ENCODE data around the gene KIAA0825. TPM values are rescaled to one million over a fixed set of nuclear protein-coding genes. Genes with fewer than 3 reads are reported as not detected.

KIAA0825 gene
- total and polyA plus RNA-seq, 2 donors, result 0.87 to 3.1 TPM

- Histone ChIP-seq H3K27ac (ENCODE audit: low read depth in 1 of 2, low read length in 1 of 2) (no peak overlapping the region), H3K36me3 (ENCODE audit: control insufficient read depth in 2 of 2, insufficient read depth in 2 of 2, low read length in 1 of 2) (no peaks in the 10 kb centered on the region), H3K4me1 (ENCODE audit: control insufficient read depth in 2 of 2, insufficient read depth in 2 of 2, low read length in 2 of 2) (no peaks in the 10 kb centered on the region), H3K9me3 (ENCODE audit: control insufficient read depth in 2 of 2, insufficient read depth in 1 of 2, low read length in 1 of 2) (no peaks in the 10 kb centered on the region), H3K27me3 (ENCODE audit: control insufficient read depth in 2 of 2, insufficient read depth in 1 of 2, low read length in 1 of 2) (no peaks in the 10 kb centered on the region), H3K4me3 (ENCODE audit: low read length in 2 of 2) (no peak overlapping the region)
- WGBS, result 90% methylated on average over 1 of the region's 1 CpG
- DNase-seq (ENCODE audit: low read depth in 6 of 9, low spot score in 9 of 9), result no peak
These were observed 202.6 kb downstream of the KIAA0825 start for GRCh38 chr5:94415798-94416197.

GRCh38 chr5:94409440-94409839 is 209.0 kb downstream of the KIAA0825 start:
- no peak overlapping the region for H3K27ac ChIP-seq (ENCODE audit: low read depth in 1 of 2, low read length in 1 of 2)
- WGBS, result 98% methylated on average over 1 of the region's 1 CpG
- no peaks in the 10 kb centered on the region for H3K27me3 ChIP-seq (ENCODE audit: control insufficient read depth in 2 of 2, insufficient read depth in 1 of 2, low read length in 1 of 2)

GRCh38 chr5:94407023-94407422 is 211.4 kb downstream of the KIAA0825 start:
- Histone ChIP-seq H3K4me3 (ENCODE audit: low read length in 2 of 2) (no peak overlapping the region), H3K4me1 (ENCODE audit: control insufficient read depth in 2 of 2, insufficient read depth in 2 of 2, low read length in 2 of 2) (no peaks in the 10 kb centered on the region), H3K27me3 (ENCODE audit: control insufficient read depth in 2 of 2, insufficient read depth in 1 of 2, low read length in 1 of 2) (no peaks in the 10 kb centered on the region), H3K27ac (ENCODE audit: low read depth in 1 of 2, low read length in 1 of 2) (no peak overlapping the region), H3K36me3 (ENCODE audit: control insufficient read depth in 2 of 2, insufficient read depth in 2 of 2, low read length in 1 of 2) (no peaks in the 10 kb centered on the region), H3K9me3 (ENCODE audit: control insufficient read depth in 2 of 2, insufficient read depth in 1 of 2, low read length in 1 of 2) (no peaks in the 10 kb centered on the region)
- 97% methylated on average over 4 of the region's 4 CpGs for WGBS
- DNase-seq (ENCODE audit: low read depth in 6 of 9, low spot score in 9 of 9), result no peak

More at GRCh38 chr5:94409440-94409839, 209.0 kb downstream of the KIAA0825 start:
- no peaks in the 10 kb centered on the region for H3K4me1 ChIP-seq (ENCODE audit: control insufficient read depth in 2 of 2, insufficient read depth in 2 of 2, low read length in 2 of 2)
- no peaks in the 10 kb centered on the region for H3K9me3 ChIP-seq (ENCODE audit: control insufficient read depth in 2 of 2, insufficient read depth in 1 of 2, low read length in 1 of 2)
- DNase-seq (ENCODE audit: low read depth in 6 of 9, low spot score in 9 of 9), result no peak
- H3K4me3 ChIP-seq (ENCODE audit: low read length in 2 of 2), result no peak overlapping the region
- no peaks in the 10 kb centered on the region for H3K36me3 ChIP-seq (ENCODE audit: control insufficient read depth in 2 of 2, insufficient read depth in 2 of 2, low read length in 1 of 2)

- no peaks in the 10 kb centered on the region for H3K27me3 ChIP-seq (ENCODE audit: control insufficient read depth in 2 of 2, insufficient read depth in 1 of 2, low read length in 1 of 2)
- H3K27ac ChIP-seq (ENCODE audit: low read depth in 1 of 2, low read length in 1 of 2), result no peak overlapping the region
- DNase-seq (ENCODE audit: low read depth in 6 of 9, low spot score in 9 of 9), result no peak
- H3K9me3 ChIP-seq (ENCODE audit: control insufficient read depth in 2 of 2, insufficient read depth in 1 of 2, low read length in 1 of 2), result no peaks in the 10 kb centered on the region
- no peaks in the 10 kb centered on the region for H3K36me3 ChIP-seq (ENCODE audit: control insufficient read depth in 2 of 2, insufficient read depth in 2 of 2, low read length in 1 of 2)
- H3K4me1 ChIP-seq (ENCODE audit: control insufficient read depth in 2 of 2, insufficient read depth in 2 of 2, low read length in 2 of 2), result no peaks in the 10 kb centered on the region
- no peak overlapping the region for H3K4me3 ChIP-seq (ENCODE audit: low read length in 2 of 2)
- WGBS, result 99% methylated on average over 5 of the region's 5 CpGs
These were observed 214.9 kb downstream of the KIAA0825 start for GRCh38 chr5:94403483-94403882.

- no peak for DNase-seq (ENCODE audit: low read depth in 6 of 9, low spot score in 9 of 9)
- H3K27me3 ChIP-seq (ENCODE audit: control insufficient read depth in 2 of 2, insufficient read depth in 1 of 2, low read length in 1 of 2), result no peaks in the 10 kb centered on the region
- H3K4me1 ChIP-seq (ENCODE audit: control insufficient read depth in 2 of 2, insufficient read depth in 2 of 2, low read length in 2 of 2), result no peaks in the 10 kb centered on the region
- H3K4me3 ChIP-seq (ENCODE audit: low read length in 2 of 2), result no peak overlapping the region
- 97% methylated on average over 3 of the region's 3 CpGs for WGBS
- no peaks in the 10 kb centered on the region for H3K9me3 ChIP-seq (ENCODE audit: control insufficient read depth in 2 of 2, insufficient read depth in 1 of 2, low read length in 1 of 2)
- no peak overlapping the region for H3K27ac ChIP-seq (ENCODE audit: low read depth in 1 of 2, low read length in 1 of 2)
- no peaks in the 10 kb centered on the region for H3K36me3 ChIP-seq (ENCODE audit: control insufficient read depth in 2 of 2, insufficient read depth in 2 of 2, low read length in 1 of 2)
These were observed 216.3 kb downstream of the KIAA0825 start for GRCh38 chr5:94402096-94402495.

- no peak for DNase-seq (ENCODE audit: low read depth in 6 of 9, low spot score in 9 of 9)
- no peaks in the 10 kb centered on the region for H3K36me3 ChIP-seq (ENCODE audit: control insufficient read depth in 2 of 2, insufficient read depth in 2 of 2, low read length in 1 of 2)
- no peak overlapping the region for H3K27ac ChIP-seq (ENCODE audit: low read depth in 1 of 2, low read length in 1 of 2)
- no peaks in the 10 kb centered on the region for H3K4me1 ChIP-seq (ENCODE audit: control insufficient read depth in 2 of 2, insufficient read depth in 2 of 2, low read length in 2 of 2)
- H3K4me3 ChIP-seq (ENCODE audit: low read length in 2 of 2), result no peak overlapping the region
- H3K27me3 ChIP-seq (ENCODE audit: control insufficient read depth in 2 of 2, insufficient read depth in 1 of 2, low read length in 1 of 2), result no peaks in the 10 kb centered on the region
- no peaks in the 10 kb centered on the region for H3K9me3 ChIP-seq (ENCODE audit: control insufficient read depth in 2 of 2, insufficient read depth in 1 of 2, low read length in 1 of 2)
These were observed 220.9 kb downstream of the KIAA0825 start for GRCh38 chr5:94397508-94397907.

GRCh38 chr5:94396687-94397086 is 221.7 kb downstream of the KIAA0825 start:
- H3K36me3 ChIP-seq (ENCODE audit: control insufficient read depth in 2 of 2, insufficient read depth in 2 of 2, low read length in 1 of 2), result no peaks in the 10 kb centered on the region
- H3K4me1 ChIP-seq (ENCODE audit: control insufficient read depth in 2 of 2, insufficient read depth in 2 of 2, low read length in 2 of 2), result no peaks in the 10 kb centered on the region
- no peaks in the 10 kb centered on the region for H3K9me3 ChIP-seq (ENCODE audit: control insufficient read depth in 2 of 2, insufficient read depth in 1 of 2, low read length in 1 of 2)
- H3K4me3 ChIP-seq (ENCODE audit: low read length in 2 of 2), result no peak overlapping the region
- no peak for DNase-seq (ENCODE audit: low read depth in 6 of 9, low spot score in 9 of 9)
- no peaks in the 10 kb centered on the region for H3K27me3 ChIP-seq (ENCODE audit: control insufficient read depth in 2 of 2, insufficient read depth in 1 of 2, low read length in 1 of 2)
- H3K27ac ChIP-seq (ENCODE audit: low read depth in 1 of 2, low read length in 1 of 2), result no peak overlapping the region

GRCh38 chr5:94395468-94395867 is 222.9 kb downstream of the KIAA0825 start:
- no peak for DNase-seq (ENCODE audit: low read depth in 6 of 9, low spot score in 9 of 9)
- Histone ChIP-seq H3K36me3 (ENCODE audit: control insufficient read depth in 2 of 2, insufficient read depth in 2 of 2, low read length in 1 of 2) (no peaks in the 10 kb centered on the region), H3K4me1 (ENCODE audit: control insufficient read depth in 2 of 2, insufficient read depth in 2 of 2, low read length in 2 of 2) (no peaks in the 10 kb centered on the region), H3K9me3 (ENCODE audit: control insufficient read depth in 2 of 2, insufficient read depth in 1 of 2, low read length in 1 of 2) (no peaks in the 10 kb centered on the region), H3K4me3 (ENCODE audit: low read length in 2 of 2) (no peak overlapping the region), H3K27me3 (ENCODE audit: control insufficient read depth in 2 of 2, insufficient read depth in 1 of 2, low read length in 1 of 2) (no peaks in the 10 kb centered on the region), H3K27ac (ENCODE audit: low read depth in 1 of 2, low read length in 1 of 2) (no peak overlapping the region)
- 100% methylated on average over 1 of the region's 1 CpG for WGBS

GRCh38 chr5:94391996-94392395 is 226.4 kb downstream of the KIAA0825 start:
- Histone ChIP-seq H3K4me1 (ENCODE audit: control insufficient read depth in 2 of 2, insufficient read depth in 2 of 2, low read length in 2 of 2) (no peaks in the 10 kb centered on the region), H3K4me3 (ENCODE audit: low read length in 2 of 2) (no peak overlapping the region), H3K27ac (ENCODE audit: low read depth in 1 of 2, low read length in 1 of 2) (no peak overlapping the region), H3K36me3 (ENCODE audit: control insufficient read depth in 2 of 2, insufficient read depth in 2 of 2, low read length in 1 of 2) (no peaks in the 10 kb centered on the region), H3K27me3 (ENCODE audit: control insufficient read depth in 2 of 2, insufficient read depth in 1 of 2, low read length in 1 of 2) (no peaks in the 10 kb centered on the region), H3K9me3 (ENCODE audit: control insufficient read depth in 2 of 2, insufficient read depth in 1 of 2, low read length in 1 of 2) (no peaks in the 10 kb centered on the region)
- no peak for DNase-seq (ENCODE audit: low read depth in 6 of 9, low spot score in 9 of 9)
- WGBS, result 98% methylated on average over 1 of the region's 1 CpG

GRCh38 chr5:94389515-94389899 is 228.9 kb downstream of the KIAA0825 start:
- Histone ChIP-seq H3K36me3 (ENCODE audit: control insufficient read depth in 2 of 2, insufficient read depth in 2 of 2, low read length in 1 of 2) (no peaks in the 10 kb centered on the region), H3K4me3 (ENCODE audit: low read length in 2 of 2) (no peak overlapping the region), H3K27me3 (ENCODE audit: control insufficient read depth in 2 of 2, insufficient read depth in 1 of 2, low read length in 1 of 2) (no peaks in the 10 kb centered on the region), H3K4me1 (ENCODE audit: control insufficient read depth in 2 of 2, insufficient read depth in 2 of 2, low read length in 2 of 2) (no peaks in the 10 kb centered on the region), H3K27ac (ENCODE audit: low read depth in 1 of 2, low read length in 1 of 2) (no peak overlapping the region), H3K9me3 (ENCODE audit: control insufficient read depth in 2 of 2, insufficient read depth in 1 of 2, low read length in 1 of 2) (no peaks in the 10 kb centered on the region)
- DNase-seq (ENCODE audit: low read depth in 6 of 9, low spot score in 9 of 9), result no peak

All from thymus (tissue), 11 donors.